ENCODE data around the gene SHOC2. TPM values are rescaled to one million over a fixed set of nuclear protein-coding genes. Genes with fewer than 3 reads are reported as not detected.

The SHOC2 gene
- total RNA-seq, 1 experiment from 2014 or later: 29.9 TPM

DNA sequence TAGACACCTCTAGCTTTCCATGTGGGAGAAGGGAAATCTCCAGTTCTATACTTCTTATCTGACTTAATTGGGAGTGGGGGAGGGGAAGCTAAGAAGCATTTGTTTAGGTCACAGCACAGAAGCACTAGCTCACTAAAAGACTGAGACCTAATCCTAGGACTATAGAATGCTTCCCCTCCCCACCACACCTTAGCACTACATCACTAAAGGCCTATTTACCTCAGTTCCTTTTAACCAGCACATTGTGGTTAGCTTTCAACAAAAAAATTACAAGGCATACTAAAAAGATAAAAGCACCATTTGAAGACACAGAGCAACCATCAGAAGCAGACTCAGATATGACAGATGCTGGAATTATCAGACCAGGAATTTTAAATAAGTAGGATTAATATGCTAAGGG lies 103.7 kb downstream of the SHOC2 start:
- no peaks in the 10 kb centered on the region for H3K4me1 Mint-ChIP-seq (ENCODE audit: low read depth, unreplicated experiment)
- H3K36me3 Mint-ChIP-seq (ENCODE audit: insufficient read depth, unreplicated experiment): no peaks in the 10 kb centered on the region
- no peak overlapping the region for H3K4me3 Mint-ChIP-seq (ENCODE audit: low read depth, unreplicated experiment)
- CTCF ChIA-PET: interaction anchor here (0.6 kb wide), 1 partner anchor 192 kb away, joined by 5 read pairs; no protein-coding TSS in a partner anchor
- DNase-seq: no peak
- H3K9me3 Mint-ChIP-seq (ENCODE audit: low read depth, unreplicated experiment): peaks cover 4% of the 10 kb centered on the region
- H3K27ac Mint-ChIP-seq (ENCODE audit: unreplicated experiment): no peak overlapping the region
- TF ChIP-seq, protein P1, sequence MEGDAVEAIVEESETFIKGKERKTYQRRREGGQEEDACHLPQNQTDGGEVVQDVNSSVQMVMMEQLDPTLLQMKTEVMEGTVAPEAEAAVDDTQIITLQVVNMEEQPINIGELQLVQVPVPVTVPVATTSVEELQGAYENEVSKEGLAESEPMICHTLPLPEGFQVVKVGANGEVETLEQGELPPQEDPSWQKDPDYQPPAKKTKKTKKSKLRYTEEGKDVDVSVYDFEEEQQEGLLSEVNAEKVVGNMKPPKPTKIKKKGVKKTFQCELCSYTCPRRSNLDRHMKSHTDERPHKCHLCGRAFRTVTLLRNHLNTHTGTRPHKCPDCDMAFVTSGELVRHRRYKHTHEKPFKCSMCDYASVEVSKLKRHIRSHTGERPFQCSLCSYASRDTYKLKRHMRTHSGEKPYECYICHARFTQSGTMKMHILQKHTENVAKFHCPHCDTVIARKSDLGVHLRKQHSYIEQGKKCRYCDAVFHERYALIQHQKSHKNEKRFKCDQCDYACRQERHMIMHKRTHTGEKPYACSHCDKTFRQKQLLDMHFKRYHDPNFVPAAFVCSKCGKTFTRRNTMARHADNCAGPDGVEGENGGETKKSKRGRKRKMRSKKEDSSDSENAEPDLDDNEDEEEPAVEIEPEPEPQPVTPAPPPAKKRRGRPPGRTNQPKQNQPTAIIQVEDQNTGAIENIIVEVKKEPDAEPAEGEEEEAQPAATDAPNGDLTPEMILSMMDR (IDR thresholded peaks at IDR 0.05; ENCODE audit: unreplicated experiment): no peak
- intact Hi-C loops (cut with micrococcal nuclease; ENCODE audit: unreplicated experiment): no loop called here
- H3K27me3 Mint-ChIP-seq (ENCODE audit: unreplicated experiment): no peaks in the 10 kb centered on the region
- BruUV-seq (replicated peaks): no TSS peak

DNA sequence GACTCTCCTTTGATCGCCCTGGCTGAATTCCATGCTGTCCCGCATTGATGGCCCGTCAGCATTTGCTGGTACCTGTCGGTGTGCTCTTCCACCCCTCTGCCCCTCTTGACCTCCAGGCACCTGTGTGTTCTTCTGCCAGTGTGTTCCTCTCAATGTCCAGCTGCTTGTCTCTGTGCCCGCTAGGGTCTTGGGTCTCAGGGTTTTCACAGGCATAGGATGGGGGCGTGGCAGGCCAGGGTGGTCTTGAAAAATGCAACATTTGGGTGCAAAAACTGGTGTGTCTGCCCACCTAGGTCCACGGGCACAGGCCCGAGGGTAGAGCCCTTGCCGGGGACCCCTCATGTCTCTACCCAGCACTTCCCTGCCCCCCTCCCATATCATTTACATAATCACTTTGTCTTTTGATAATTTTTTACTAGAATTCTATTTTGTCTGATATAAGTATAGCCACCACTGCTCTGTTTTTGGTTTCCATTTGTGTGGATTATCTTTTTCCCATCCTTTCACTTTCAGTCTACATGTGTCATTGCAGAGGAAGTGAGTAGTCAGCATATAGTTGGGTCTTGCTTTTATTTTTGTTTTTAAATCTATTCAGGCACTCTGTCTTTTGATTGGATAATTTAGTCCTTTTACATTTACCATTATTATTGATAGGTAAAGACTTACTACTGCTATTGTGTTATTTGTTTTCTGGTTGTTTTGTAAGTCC lies 110.8 kb downstream of the SHOC2 start:
- H3K27ac Mint-ChIP-seq (ENCODE audit: unreplicated experiment): no peak overlapping the region
- BruUV-seq (replicated peaks): no TSS peak
- intact Hi-C loops (cut with micrococcal nuclease; ENCODE audit: unreplicated experiment): no loop called here
- TF ChIP-seq, protein P1 (IDR thresholded peaks at IDR 0.05; ENCODE audit: unreplicated experiment): no peak
- DNase-seq: no peak
- no peaks in the 10 kb centered on the region for H3K36me3 Mint-ChIP-seq (ENCODE audit: insufficient read depth, unreplicated experiment)
- H3K27me3 Mint-ChIP-seq (ENCODE audit: unreplicated experiment): no peaks in the 10 kb centered on the region
- CTCF ChIA-PET: no interaction called here
- no peaks in the 10 kb centered on the region for H3K4me1 Mint-ChIP-seq (ENCODE audit: low read depth, unreplicated experiment)
- H3K9me3 Mint-ChIP-seq (ENCODE audit: low read depth, unreplicated experiment): no peaks in the 10 kb centered on the region
- no peak overlapping the region for H3K4me3 Mint-ChIP-seq (ENCODE audit: low read depth, unreplicated experiment)

DNA sequence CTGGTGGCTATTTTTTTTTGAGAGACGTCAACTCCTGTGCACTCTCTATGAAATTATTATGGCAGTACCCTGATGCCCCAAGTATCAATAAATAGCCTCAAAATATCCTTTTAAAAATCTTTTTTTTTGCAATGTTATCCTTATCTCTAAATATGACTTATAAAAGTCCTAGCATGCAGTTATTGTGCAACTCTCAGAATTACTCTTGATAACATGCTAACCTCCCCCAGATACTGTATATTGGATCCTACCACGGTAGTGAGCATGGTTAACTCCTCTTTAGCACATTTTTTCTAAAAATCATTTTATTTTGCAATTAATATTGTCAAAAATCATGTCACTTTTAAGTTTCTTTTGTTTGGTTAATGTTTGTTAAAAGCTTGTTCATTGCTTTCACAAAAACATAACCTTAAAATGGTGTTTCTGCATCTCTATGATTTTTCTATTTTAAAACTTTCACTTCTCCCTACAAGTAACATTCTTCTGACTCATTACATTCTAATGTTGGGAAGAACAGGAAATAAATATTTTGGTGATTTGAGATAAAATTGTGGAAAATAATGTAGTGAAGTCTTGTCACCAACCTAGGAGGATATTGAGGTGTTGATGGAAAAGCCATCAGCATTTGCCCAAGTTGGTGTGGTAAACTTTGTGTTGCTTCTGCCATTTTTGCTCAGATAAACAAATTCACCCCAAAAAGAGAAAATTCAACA lies 115.3 kb downstream of the SHOC2 start:
- TF ChIP-seq, protein P1 (IDR thresholded peaks at IDR 0.05; ENCODE audit: unreplicated experiment): no peak
- H3K27me3 Mint-ChIP-seq (ENCODE audit: unreplicated experiment): no peaks in the 10 kb centered on the region
- peaks cover 5% of the 10 kb centered on the region for H3K9me3 Mint-ChIP-seq (ENCODE audit: low read depth, unreplicated experiment)
- intact Hi-C loops (cut with micrococcal nuclease; ENCODE audit: unreplicated experiment): no loop called here
- DNase-seq: no peak
- no TSS peak for BruUV-seq (replicated peaks)
- no peak overlapping the region for H3K27ac Mint-ChIP-seq (ENCODE audit: unreplicated experiment)
- H3K4me1 Mint-ChIP-seq (ENCODE audit: low read depth, unreplicated experiment): no peaks in the 10 kb centered on the region
- no peaks in the 10 kb centered on the region for H3K36me3 Mint-ChIP-seq (ENCODE audit: insufficient read depth, unreplicated experiment)
- CTCF ChIA-PET: no interaction called here
- H3K4me3 Mint-ChIP-seq (ENCODE audit: low read depth, unreplicated experiment): no peak overlapping the region

DNA sequence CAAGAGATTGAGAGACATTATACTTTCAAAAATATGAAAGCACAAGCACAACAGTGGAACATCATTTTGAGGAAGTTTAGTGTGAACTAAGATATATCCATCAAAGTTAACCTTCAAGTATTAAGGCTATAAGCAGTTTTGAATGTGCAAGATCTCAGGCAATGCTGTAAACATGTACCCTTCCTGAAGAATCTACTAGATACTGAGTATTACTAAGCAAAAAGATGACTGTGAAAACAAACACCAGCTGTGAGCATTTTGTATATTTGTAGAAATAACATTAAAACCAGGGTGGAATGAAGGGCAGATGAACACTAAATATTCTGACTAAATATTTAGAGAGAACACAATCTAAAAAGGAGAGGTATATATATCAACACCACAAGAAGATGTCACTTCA lies 116.1 kb downstream of the SHOC2 start:
- TF ChIP-seq, protein P1 (IDR thresholded peaks at IDR 0.05; ENCODE audit: unreplicated experiment): no peak
- intact Hi-C loops (cut with micrococcal nuclease; ENCODE audit: unreplicated experiment): no loop called here
- Mint-ChIP-seq H3K4me3 (ENCODE audit: low read depth, unreplicated experiment) (no peak overlapping the region), H3K36me3 (ENCODE audit: insufficient read depth, unreplicated experiment) (no peaks in the 10 kb centered on the region), H3K4me1 (ENCODE audit: low read depth, unreplicated experiment) (no peaks in the 10 kb centered on the region), H3K27me3 (ENCODE audit: unreplicated experiment) (no peaks in the 10 kb centered on the region), H3K27ac (ENCODE audit: unreplicated experiment) (no peak overlapping the region), H3K9me3 (ENCODE audit: low read depth, unreplicated experiment) (peaks cover 5% of the 10 kb centered on the region)
- CTCF ChIA-PET: no interaction called here
- DNase-seq: no peak
- no TSS peak for BruUV-seq (replicated peaks)

All from Calu3 (cell line).